ENCODE measurements around the gene PFN1.
"Not testable (repeated sequence)": the region's sequence is repeated elsewhere in the genome, so short reads cannot be mapped to it uniquely, and the experiment has no call there.

The PFN1 gene

DNA sequence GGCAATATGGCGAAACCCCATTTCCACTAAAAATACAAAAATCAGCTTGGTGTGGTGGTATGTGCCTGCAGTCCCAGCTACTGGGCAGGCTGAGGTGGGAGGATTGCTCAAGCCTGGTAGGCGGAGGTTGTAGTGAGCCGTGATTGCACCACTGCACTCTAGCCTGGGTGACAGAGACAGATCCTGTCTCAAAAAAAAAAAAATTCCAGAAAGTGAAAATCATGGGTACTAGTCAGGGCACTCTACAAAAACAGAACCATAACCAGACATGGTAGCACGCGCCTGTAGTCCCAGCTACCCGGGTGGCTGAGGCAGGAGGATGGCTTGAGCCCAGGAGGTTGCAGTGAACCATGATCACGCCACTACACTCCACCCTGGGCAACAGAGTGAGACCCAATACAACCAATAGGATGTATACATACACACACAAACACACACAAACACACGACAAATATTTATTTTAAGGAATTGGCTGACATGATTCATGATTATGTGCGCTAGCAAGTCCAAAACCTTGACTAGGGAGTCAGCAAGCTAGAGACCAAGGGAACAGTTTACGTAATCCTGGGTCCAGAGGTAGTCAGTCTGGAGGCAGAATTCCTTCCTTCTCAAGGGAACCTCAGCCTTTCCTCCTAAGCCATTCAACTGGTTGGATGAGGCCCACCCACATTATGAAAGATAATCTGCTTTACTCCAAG is 27.8 kb downstream of the PFN1 start:
- no peak for DNase-seq

DNA sequence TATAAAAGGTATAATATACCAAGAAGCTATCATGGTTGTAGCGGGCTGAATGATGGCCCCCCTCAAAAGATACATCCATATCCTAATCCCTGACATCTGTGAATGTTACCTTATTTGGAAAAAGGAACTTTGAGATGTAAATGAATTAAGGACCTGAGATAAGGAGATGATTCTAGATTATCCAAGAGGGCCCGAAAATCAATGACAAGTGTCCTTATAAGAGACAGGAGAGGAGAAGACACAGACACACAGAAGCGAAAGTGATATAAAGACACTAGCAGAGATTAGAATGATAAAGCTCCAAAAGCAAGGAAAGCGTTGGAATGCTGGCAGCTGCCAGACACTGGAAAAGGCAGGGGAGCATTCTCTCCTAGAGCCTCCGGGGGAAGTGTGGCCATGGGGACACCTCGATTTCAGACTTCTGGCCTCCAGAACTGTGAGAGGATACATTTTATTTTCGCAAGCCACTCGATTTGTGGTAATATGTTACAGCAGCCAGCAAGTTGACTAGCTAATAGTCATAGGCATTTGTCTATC is 28.8 kb downstream of the PFN1 start:
- DNase-seq: no peak

DNA sequence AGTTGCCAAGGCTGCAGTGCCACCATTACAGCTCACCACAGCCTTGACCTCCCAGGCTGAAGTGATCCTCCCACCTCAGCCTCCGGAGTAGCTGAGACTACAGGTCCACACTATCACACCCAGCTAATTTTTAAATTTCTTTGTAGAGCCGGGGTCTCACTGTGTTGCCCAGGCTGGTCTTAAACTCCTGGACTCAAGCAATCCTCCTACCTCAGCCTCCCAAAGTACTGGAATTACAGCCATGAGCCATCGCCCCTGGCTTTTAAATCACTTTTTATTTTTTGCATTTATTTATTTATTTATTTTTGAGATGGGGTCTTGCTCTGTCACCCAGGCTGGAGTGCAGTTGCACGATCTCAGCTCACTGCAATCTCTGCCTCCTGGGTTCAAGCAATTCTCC is 33.8 kb downstream of the PFN1 start:
- not testable (repeated sequence) for DNase-seq

DNA sequence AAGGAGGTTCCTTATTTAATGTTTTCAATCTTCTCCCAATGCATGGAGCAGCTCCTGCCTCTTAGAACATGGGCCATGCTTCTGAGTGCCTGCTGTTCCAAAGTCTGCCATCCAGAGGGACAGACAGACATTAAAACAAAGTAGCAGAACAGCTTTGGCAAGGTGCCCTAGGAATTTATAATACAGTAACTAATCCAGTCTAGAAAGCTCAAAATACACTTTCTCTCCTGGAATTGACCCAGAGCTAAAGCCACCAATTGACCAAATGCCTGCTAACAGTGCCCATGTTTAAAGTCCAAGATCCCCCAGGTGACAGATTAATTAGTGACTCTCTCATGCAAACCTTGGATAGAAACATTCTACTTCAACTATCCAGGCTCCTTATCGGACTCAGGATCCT is 34.3 kb downstream of the PFN1 start:
- DNase-seq: no peak

DNA sequence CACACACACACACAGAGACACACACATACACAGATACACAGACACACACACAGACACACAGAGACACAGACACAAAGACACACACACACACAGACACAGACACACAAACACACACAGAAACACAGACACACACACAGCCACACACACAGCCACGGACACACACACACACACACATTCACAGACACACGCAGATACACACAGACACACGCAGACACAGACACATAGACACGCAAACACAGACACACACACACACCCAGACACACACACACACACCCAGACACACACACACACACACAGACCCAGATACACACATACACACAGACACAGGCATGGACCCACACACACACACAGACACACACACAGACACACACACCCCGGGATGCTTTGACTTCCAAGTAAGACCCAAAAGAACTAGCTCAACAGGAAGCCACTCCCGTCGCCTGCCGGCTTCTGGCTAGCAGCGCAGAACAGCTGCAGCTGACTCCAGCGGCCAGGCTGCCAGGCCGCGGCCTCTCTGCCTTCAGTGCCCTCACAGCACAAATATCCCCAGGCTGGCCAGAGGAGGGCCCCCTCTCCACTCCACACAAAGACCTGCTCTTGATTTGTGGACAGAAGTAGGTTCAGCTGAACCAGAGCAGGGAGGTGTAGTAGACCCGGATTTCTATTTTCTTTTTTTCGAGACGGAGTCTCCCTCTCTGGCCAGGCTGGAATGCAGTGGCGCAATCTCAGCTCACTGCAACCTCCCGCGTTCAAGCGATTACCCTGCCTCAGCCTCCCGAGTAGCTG is 39.4 kb downstream of the PFN1 start:
- DNase-seq: peak; percentile 76

DNA sequence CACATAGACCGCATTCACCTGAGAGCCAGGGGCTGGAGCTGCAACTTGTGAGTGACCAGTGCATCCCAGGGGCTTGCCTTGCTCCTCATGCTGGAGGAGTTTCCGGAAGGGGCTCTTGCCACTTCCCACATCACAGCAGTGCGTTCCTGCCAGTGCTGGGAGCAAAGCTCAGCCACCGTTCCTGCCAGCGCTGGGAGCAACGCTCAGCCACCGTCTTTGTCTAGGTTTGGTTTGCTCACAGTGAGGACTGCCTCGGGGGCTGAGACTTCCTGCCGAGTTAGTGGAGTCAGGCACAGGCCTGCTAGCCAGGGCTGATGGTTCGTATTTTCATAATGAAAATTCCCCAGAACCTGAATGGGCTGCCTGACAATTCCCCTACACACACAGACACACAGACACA is 40.0 kb downstream of the PFN1 start:
- peak; percentile 13 for DNase-seq

DNA sequence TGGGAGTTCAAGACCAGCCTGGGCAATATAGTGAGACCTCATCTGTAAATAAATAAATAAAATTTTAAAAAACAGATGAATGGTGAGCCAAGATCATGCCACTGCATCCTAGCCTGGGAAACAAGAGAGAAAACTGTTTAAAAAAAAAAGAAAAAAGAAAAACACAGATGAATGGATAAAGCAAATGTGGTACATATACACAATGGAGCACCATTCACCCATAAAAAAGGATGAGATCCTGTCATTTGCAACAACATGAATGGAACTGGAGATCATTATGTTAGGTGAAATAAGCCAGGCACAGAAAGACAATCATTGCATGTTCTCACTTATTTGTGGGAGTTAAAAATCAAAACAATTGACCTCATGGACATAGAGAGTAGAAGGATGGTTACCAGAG is 41.7 kb downstream of the PFN1 start:
- DNase-seq: not testable (repeated sequence)

DNA sequence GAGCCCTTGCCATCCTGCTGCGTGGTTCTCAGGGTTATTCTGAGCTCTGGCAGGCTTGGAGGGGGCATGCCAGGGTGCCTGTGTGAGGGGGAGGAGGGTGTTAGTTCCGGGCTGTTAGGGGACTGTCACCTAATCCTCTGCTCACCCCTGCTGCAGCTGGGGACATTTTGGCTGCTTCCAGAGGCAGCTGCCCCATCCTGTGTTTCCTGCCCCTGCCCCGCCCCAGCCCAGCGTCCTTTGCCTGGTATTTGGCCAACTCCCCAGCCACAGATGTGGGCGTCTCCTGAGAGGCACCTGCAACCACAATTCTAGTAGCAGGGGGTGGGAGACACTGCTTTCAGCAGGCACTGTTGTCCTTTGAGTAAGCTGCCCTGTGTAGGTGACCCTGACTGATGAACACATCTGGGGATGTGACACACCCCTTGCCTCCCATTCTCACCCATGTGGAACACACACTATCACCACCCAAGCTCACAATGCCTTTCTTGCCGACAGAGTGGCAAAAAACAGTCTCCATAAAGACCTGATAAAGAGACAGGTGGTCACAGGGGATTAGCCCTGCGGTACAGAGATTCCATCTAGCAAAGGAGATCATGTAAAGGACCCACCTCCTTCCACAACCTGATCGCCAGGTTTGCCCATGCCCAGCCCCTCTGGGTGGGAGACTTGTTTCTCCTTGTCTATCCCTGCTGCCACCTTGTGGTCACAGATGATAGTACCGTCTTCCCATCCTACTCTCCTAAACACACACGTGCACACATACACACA is 45.1 kb downstream of the PFN1 start, which contains the start of gene CHRNE:
Gene CHRNE, minus strand, starts transcription at position 48 of the 768 bp plus-strand sequence. Its CDS starts 35 bp downstream, at position 13.
- DNase-seq: peak; percentile 84

DNA sequence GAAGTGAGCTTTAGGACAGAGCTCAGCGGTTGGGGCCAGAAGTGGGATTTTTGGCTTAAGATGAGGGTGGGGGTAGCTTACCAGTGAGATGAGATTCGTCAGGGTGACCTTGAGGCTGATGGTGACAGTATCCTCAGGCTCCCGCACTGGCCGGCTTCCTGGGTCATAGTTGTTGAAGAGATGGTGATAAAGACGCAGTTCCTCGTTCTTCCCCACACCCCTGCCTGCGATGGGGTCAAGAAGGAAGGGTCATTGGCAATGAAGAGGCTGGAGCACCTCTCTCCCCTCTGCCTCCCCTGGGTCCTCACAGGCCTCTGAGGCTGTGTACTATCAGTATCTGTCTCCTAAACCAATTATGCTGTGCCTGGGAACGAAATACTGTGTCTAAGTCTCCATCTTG is 45.8 kb downstream of the PFN1 start:
- no peak for DNase-seq

DNA sequence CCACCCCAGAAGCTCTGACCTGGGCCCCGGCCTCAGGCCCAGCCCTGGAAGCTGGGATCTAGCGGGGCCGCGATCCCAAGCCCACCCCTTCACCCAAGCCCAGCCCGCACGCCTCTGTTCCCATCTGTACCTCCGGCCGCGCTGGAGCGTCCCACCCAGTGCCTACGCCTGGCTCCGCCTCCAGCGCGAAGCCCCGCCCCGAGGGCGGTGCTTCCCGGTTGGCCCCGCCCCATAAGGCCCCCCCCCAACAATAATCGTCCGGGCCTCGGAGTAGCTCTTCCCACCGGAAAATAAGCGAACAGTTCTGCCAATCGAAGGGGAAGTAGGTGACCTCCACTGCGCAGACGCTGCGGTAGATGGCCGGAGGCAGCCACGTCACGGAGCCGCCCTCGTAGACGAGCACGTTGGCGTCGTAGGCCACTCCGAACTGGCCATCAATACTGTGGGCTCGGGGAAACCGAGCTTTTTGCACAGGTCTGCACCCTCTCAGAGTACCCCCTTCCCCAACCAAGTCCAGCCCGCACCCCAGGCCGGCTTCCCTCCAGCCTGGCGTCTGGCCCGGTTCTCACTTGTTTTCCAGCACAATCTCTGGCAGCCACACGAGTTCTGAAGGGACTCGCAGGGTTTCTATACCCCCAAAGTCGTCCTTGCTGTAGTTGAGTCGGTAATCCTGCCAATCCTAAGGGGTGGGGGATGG is 46.5 kb downstream of the PFN1 start:
- DNase-seq: no peak

DNA sequence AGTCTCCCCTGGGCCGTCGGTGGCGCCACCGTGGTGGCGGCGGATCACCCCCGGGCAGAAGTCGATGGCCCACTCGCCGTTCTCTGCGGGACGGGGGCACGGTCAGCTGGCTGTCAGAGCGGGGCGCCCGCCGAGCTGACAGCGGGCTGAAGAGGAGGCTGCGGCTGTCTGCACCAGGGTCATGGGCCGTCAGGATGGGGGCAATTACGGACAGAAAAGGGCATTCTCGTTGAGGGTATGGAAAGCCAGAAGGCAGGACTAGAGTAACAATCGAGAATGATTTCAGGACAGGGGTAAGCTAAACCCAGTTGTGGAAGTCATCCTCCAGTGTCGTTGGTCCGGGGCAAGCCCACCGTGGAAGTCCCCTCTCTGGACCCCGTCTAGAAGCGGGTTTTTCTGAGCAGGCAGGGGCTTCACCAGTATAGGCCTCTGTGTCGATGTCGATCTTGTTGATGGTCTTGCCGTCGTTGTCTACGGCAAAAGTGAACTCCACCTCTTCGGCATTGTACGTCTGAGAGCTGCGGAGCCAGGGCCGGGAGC is 47.2 kb downstream of the PFN1 start:
- no peak for DNase-seq

DNA sequence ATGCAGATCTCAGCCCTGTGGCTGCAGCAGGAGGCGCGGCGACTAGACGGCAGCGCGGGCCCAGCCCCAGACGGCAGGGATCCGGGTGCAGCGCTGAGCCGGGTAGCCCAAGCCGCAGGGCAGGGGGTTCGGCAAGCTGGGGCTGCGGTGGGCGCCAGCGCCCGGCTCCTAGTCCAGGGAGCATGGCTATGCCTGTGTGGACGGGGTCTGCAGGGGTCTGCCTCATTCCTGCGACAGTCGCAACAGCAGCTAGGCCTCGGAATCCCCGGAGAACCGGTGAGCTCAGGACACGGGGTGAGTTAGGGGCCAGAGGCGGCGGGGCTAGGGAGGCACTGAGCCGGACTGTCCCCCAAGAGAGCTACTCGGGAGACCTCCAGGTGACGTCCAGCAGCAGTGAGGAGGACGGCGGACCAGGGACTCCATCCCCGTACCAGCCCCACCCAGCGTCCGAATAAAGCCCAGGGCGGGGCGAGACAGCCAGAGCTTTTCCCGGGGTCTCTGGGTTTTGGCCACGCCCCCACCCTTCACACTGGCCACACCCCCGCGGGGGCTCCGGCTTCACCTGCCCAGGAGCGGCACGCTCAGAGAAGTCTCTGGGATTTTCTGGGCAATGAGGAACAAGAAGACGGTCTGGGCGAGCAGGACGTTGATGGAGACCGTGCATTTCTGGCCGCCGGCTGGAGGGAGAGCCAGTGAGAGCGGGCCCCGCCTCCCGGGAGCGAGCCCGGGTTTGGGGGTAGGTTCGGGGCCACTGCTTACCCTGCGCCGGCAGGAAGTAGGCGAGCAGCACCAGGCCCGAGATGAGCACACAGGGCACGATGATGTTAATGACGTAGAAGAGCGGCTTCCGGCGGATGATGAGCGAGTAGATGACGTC is 47.9 kb downstream of the PFN1 start:
- peak; percentile 56 for DNase-seq

DNA sequence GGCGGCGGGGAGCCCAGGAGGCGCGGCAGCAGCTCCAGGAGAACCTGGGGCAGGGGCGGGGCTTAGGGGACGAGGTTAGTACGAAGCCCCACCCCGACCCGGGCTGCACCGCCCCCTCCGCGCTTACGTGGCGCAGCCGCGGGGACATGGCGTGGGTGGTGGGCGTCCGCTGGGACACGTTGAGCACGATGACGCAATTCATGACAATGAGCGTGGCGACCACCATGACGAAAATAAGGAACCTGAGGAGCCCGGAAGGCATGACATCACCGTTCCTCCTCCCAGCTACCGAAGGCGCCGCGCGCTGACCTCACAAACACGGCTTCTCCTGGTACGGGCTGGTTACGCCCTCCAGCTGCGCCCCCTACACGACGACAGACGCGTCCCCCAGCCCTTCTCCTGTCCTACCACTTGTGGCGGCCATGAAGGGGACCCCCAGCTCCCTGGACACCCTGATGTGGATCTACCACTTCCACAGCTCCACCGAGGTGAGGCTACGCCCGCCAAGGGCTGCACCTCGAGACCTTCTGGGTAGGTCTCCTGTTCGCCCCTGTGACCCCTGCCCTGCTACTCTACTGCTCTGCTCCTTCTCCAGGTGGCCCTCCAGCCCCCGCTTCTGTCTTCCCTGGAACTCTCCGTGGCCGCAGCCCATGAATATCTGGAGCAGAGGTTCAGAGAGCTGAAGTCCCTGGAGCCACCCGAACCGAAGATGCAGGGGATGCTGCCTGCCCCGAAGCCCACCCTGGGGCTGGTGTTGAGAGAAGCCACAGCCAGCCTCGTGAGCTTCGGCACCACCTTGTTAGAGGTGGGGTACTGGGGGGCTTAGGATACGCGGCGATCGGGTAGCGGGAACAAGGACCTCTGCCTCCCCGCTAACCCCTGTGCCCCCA is 48.7 kb downstream of the PFN1 start, which contains the start of gene C17orf107:
Gene C17orf107, plus strand, starts transcription at position 196 of the 890 bp plus-strand sequence. Its CDS starts 227 bp downstream, at position 423.
- DNase-seq: peak; percentile 84

DNA sequence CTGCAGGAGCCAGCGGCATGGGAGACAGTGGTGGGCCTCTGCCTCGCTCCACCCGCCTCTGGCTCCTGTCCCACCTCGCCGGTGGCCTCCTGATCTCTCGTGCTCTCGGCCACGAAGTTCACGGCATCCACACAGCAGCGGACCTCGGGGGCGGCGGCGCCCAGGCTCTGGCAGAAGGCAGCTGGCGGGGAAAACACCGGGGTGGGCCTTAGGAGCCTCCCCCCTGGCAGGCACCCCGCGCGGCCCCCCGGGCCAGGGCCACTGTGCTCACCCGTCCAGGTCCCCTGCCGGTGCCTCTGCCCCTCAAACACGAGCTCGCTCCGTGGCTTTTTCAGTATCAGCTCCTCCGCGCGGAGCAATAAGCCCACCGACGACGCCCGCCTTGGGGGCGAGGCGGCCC is 49.4 kb downstream of the PFN1 start:
- DNase-seq: no peak

DNA sequence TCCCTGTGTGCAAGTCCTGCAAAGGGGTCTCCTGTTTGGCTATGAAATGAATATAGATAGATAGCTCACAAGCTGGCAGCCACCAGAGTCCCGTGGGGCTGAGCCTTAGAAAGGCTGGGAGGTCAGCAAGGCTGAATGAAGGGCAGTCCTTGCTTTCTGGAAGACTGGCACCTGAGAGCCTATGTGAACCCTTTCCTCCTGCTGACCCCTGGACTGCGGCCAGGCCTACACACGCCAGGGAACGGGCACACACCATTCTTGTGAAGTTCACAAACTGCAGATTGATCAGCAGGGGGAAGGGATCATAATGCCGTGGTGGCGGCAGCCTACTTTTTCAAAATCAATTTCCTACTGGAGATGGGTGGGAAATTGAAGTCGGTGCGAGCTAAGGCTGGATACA is 50.0 kb downstream of the PFN1 start:
- DNase-seq: no peak

DNA sequence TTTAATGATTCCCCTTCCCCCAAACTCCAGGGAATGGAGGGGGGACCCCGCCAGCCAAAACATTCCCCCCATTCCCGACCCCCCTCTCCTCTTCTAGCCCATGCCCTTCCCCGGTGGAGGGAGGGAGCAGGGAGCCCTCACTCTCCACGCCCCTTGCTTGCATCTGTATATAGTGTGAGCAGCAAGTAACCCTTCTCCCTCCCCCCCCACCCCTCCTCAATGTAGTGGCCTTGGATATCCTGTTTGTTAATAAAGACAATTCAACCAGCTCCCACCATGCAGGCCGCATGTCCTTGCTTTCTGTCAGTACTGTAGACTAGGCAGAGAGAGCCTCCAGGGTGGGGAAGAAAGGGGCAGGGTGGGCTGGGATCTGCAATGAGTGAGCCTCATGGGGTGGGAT is 50.5 kb downstream of the PFN1 start:
- no peak for DNase-seq

DNA sequence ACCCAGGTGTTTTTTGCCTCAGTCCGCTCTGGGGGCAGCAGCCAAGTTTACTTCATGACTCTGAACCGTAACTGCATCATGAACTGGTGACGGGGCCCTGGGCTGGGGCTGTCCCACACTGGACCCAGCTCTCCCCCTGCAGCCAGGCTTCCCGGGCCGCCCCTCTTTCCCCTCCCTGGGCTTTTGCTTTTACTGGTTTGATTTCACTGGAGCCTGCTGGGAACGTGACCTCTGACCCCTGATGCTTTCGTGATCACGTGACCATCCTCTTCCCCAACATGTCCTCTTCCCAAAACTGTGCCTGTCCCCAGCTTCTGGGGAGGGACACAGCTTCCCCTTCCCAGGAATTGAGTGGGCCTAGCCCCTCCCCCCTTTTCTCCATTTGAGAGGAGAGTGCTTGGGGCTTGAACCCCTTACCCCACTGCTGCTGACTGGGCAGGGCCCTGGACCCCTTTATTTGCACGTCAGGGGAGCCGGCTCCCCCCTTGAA is 51.1 kb downstream of the PFN1 start:
- DNase-seq: no peak

DNA sequence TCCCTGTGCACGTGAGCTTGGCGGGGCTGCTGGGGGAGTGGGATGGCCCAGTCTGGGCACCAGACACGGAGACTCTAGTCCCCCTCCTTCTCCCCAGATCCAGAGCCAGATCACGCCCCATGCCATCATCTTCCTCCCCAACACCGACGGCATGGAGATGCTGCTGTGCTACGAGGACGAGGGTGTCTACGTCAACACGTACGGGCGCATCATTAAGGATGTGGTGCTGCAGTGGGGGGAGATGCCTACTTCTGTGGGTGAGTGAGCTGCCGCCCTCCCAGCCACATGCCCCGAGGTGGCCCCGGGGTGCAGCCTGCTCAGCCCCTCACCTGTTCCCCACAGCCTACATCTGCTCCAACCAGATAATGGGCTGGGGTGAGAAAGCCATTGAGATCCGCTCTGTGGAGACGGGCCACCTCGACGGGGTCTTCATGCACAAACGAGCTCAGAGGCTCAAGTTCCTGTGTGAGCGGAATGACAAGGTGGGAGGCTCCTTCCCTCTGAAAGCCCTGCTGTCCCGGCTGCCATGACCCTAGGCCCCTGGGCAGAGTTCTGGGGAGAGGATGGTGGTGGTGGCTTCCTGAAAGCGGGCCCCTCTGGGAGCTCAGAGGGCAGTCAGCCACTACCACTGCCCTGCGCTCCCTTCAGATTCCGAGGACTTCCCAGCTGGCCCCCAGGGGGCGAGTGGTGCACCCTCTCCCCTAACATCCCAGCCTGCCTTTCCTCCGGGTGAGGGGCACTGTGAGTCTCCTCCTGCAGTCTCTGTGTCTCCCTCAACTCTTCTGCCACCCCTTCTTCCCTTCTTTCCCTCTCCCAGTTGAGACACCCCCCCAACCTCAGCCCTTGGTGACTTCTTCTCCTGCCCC is 51.8 kb downstream of the PFN1 start:
- DNase-seq: no peak

Data from activated CD4-positive, alpha-beta T cell treated with anti-CD3 and anti-CD28 coated beads, Interleukin-2, Interleukin-6, amounts not matched to agents 100 ng/mL and 50 ng/mL, durations not matched to agents 16 hours and 8 hours (primary cell).